Measurements from ENCODE around the gene HOXB13.

HOXB13 gene

GRCh38 chr17:48729335-48730239 lies 1.0 kb upstream of the HOXB13 start:
- DNase-seq (ENCODE audit: insufficient read length, low spot score): no peak
- FAIRE-seq: peak; percentile 58

GRCh38 chr17:48727415-48728175 lies 955 bp downstream of the HOXB13 start:
- FAIRE-seq (no peak), DNase-seq (ENCODE audit: insufficient read length, low spot score) (no peak)

- peak; percentile 20 for FAIRE-seq
- no peak for DNase-seq (ENCODE audit: insufficient read length, low spot score)
Measured at GRCh38 chr17:48726916-48727286, 1.6 kb downstream of the HOXB13 start.

- DNase-seq (ENCODE audit: insufficient read length, low spot score) (no peak), FAIRE-seq (no peak)
Measured at GRCh38 chr17:48726114-48726915, 2.2 kb downstream of the HOXB13 start.

GRCh38 chr17:48725288-48726064 lies 3.1 kb downstream of the HOXB13 start:
- DNase-seq (ENCODE audit: insufficient read length, low spot score): no peak

GRCh38 chr17:48725004-48725287 lies 3.6 kb downstream of the HOXB13 start:
- FAIRE-seq: no peak
- DNase-seq (ENCODE audit: insufficient read length, low spot score): no peak

More at GRCh38 chr17:48725288-48726064, 3.1 kb downstream of the HOXB13 start:
- FAIRE-seq: no peak

GRCh38 chr17:48724251-48725003 lies 4.1 kb downstream of the HOXB13 start:
- no peak for FAIRE-seq

GRCh38 chr17:48723423-48724250 lies 4.9 kb downstream of the HOXB13 start:
- peak; percentile 93 for FAIRE-seq
- DNase-seq (ENCODE audit: insufficient read length, low spot score): no peak

More at GRCh38 chr17:48724251-48725003, 4.1 kb downstream of the HOXB13 start:
- DNase-seq (ENCODE audit: insufficient read length, low spot score): peak; percentile 85

- no peak for DNase-seq (ENCODE audit: insufficient read length, low spot score)
- FAIRE-seq: no peak
Measured at GRCh38 chr17:48722915-48723422, 5.6 kb downstream of the HOXB13 start, which contains the start of gene PRAC2. PRAC2 (plus strand) TSS chr17:48723185; CDS start chr17:48724411, 1,226 bp downstream.

GRCh38 chr17:48722201-48722907 lies 6.2 kb downstream of the HOXB13 start, which contains the start of gene PRAC1:
PRAC1 (minus strand) TSS chr17:48722518; CDS start chr17:48722392, 126 bp downstream.
- DNase-seq (ENCODE audit: insufficient read length, low spot score): no peak
- no peak for FAIRE-seq

GRCh38 chr17:48721009-48721402 lies 7.5 kb downstream of the HOXB13 start:
- DNase-seq (ENCODE audit: insufficient read length, low spot score) (no peak), FAIRE-seq (no peak)

GRCh38 chr17:48720266-48721008 lies 8.1 kb downstream of the HOXB13 start:
- FAIRE-seq: no peak
- DNase-seq (ENCODE audit: insufficient read length, low spot score): no peak

GRCh38 chr17:48719642-48720265 lies 8.8 kb downstream of the HOXB13 start:
- no peak for FAIRE-seq
- DNase-seq (ENCODE audit: insufficient read length, low spot score): no peak

GRCh38 chr17:48718761-48719641 lies 9.5 kb downstream of the HOXB13 start:
- DNase-seq (ENCODE audit: insufficient read length, low spot score): no peak
- no peak for FAIRE-seq

- FAIRE-seq: no peak
- DNase-seq (ENCODE audit: insufficient read length, low spot score): no peak
Measured at GRCh38 chr17:48718227-48718760, 10.3 kb downstream of the HOXB13 start.

Measured in HTR-8/SVneo (cell line).